DND-41 (cell line): ENCODE data around the gene KLF16.

Experiments
- EZH2 ChIP-seq: IDR thresholded peaks from 3 replicates; pipeline ENCODE4 v1.6.1; 2012; ENCODE audit warnings: borderline replicate concordance, low read depth, mild to moderate bottlenecking, moderate library complexity, low read length, inconsistent platforms; ENCODE audit not compliant: severe bottlenecking
- TF ChIP-seq, protein P1 (sequence below): IDR thresholded peaks from 2 replicates; pipeline ENCODE4 v1.5.1; 2012; ENCODE audit warnings: borderline replicate concordance, low read length, moderate library complexity, mild to moderate bottlenecking; ENCODE audit not compliant: poor library complexity, severe bottlenecking; ENCODE audit errors: extremely low read depth

DNA sequence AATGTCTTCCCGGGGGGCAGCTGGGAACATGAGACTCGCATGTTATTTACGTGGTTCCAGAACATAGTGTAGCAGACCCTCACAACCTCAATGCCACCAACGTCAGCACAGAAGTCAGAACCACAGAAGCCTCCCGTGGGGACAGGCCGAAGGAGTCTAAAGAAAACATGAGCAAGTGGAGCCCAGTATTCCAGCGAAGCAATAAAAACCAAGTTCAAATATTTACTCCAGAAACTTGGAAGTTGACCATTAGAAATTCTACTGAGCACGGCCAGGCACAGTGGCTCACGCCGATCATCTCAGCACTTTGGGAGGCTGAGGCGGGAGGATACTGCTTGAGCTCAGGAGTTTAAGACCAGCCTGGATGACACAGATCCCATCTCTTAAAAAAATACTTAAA is 33.4 kb downstream of the KLF16 start:
- TF ChIP-seq, protein P1, sequence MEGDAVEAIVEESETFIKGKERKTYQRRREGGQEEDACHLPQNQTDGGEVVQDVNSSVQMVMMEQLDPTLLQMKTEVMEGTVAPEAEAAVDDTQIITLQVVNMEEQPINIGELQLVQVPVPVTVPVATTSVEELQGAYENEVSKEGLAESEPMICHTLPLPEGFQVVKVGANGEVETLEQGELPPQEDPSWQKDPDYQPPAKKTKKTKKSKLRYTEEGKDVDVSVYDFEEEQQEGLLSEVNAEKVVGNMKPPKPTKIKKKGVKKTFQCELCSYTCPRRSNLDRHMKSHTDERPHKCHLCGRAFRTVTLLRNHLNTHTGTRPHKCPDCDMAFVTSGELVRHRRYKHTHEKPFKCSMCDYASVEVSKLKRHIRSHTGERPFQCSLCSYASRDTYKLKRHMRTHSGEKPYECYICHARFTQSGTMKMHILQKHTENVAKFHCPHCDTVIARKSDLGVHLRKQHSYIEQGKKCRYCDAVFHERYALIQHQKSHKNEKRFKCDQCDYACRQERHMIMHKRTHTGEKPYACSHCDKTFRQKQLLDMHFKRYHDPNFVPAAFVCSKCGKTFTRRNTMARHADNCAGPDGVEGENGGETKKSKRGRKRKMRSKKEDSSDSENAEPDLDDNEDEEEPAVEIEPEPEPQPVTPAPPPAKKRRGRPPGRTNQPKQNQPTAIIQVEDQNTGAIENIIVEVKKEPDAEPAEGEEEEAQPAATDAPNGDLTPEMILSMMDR, result no peak
- TF ChIP-seq EZH2, result no peak
